ES-I3 (cell line): ENCODE data around the gene IRAK2.

Experiments
- H3K36me3 ChIP-seq: 2 replicates; pipeline ENCODE4 v1.6.1; 2013; ENCODE audit warnings: mild to moderate bottlenecking, low read length, control low read depth, moderate library complexity; ENCODE audit not compliant: insufficient read depth
- H3K4me1 ChIP-seq: 2 replicates; pipeline ENCODE4 v1.6.1; 2013; ENCODE audit warnings: mild to moderate bottlenecking, control low read depth, low read length; ENCODE audit not compliant: insufficient read depth
- H3K9ac ChIP-seq: 2 replicates; pipeline ENCODE4 v1.6.1; 2013; ENCODE audit warnings: low read depth, mild to moderate bottlenecking, low read length, moderate library complexity
- H3K9me3 ChIP-seq: 2 replicates; pipeline ENCODE4 v1.6.1; 2013; ENCODE audit warnings: mild to moderate bottlenecking, low read length, moderate library complexity; ENCODE audit not compliant: control insufficient read depth, insufficient read depth

IRAK2 gene

DNA sequence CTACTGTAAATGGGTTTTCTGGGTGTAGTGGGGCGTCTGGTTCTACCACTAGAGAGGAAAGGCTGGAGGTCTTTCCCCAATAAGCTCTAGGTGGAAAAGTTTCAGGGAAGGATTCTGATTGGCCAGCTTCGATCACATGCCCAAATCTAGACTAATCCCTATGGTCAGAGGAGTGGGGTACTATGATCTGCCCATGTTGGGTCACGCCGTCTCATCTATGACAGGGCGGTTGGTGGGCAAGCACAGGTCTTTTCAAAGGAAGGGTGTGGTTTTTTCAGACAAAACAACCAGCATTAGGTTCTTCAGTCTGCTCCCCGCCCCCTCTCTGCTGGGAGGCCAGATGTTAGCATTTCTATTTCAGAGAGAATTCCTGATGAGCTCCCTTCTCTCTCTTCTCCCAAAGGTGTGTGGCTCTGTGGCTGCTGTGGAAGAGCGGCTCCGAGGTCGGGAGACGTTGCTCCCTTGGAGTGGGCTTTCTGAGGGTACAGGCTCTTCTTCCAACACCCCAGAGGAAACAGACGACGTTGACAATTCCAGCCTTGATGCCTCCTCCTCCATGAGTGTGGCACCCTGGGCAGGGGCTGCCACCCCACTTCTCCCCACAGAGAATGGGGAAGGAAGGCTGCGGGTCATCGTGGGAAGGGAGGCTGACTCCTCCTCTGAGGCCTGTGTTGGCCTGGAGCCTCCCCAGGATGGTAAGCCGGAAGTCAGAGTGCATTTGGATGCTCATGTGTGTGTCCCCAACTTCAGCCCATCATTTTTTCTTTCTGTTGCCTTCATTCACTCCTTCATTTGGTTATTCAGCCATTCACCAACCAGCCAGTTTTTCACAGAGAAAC lies 73.8 kb downstream of the IRAK2 start:
- no peaks in the 10 kb centered on the region; the same call in 1 of the 2 replicates for H3K9me3 ChIP-seq
- H3K36me3 ChIP-seq = no peaks in the 10 kb centered on the region
- H3K9ac ChIP-seq = no peak overlapping the region
- H3K4me1 ChIP-seq = no peaks in the 10 kb centered on the region; the same call in 1 of the 2 replicates

DNA sequence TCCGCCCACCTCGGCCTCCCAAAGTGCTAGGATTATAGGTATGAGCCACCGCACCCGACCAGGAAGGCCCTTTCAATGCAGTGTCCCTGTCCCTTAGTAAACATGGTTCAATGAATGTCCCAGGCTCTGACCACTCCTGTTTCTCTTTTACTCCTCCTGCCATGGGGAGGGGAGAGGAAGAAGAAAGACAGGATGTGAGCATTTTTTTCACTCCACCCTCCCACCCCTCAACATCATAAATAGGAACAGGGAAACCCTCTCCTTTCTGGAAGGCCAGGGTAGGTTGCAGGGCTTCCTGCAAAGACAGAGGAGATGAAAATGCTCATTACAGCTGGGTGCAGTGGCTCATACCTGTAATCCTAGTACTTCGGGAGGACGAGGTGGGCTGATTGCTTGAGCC lies 76.1 kb downstream of the IRAK2 start:
- H3K9me3 ChIP-seq = peaks cover 4% of the 10 kb centered on the region
- no peak overlapping the region for H3K9ac ChIP-seq
- no peaks in the 10 kb centered on the region; the same call in 1 of the 2 replicates for H3K4me1 ChIP-seq
- H3K36me3 ChIP-seq = 0 out of 2 replicates have a peak, but pooled peaks cover 3% of the 10 kb centered on the region

DNA sequence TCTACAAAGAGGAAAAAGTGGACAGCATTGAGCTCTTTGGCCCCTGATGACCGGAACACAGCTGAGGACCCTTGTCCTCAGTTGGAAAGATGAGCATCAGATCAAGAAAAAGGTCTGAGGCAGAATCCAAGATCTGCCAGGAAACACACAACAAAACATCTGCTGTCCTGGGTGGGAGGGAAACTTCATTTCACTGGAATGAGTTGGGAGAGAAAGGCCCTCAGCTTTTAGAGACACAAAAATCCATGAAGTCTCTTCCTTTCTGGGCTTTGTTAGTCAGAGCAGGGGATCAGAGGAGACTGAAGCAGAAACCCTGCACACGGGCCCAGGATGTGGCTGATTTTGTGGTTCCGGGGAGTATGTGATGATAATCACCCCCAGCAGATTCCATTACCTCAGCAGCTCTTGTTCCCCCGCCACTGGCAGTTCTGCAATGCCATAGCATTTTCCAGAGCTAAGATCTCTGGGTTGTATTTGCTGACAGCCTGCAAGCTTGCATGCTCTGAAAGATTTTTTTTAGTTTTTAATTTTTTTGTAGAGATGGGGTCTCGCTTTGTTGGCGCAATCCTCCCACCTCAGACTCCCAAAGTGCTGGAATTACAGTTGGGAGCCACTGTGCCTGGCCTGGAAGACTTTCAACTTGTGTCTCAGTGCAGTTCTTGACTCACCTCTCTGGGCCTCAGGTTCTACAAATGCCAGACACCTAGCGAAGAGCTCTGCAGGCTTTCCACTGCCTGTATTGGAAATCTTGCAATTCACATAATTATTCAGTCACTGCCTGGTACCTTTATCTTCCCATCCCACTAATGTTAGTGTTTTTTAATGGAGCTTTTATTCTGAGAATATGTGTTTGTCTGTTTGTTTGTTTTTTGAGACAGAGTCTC lies 77.7 kb downstream of the IRAK2 start:
- Histone ChIP-seq H3K36me3 (0 out of 2 replicates have a peak, but pooled peaks cover 3% of the 10 kb centered on the region), H3K9ac (no peak overlapping the region), H3K4me1 (no peaks in the 10 kb centered on the region; the same call in 1 of the 2 replicates), H3K9me3 (peaks cover 10% of the 10 kb centered on the region)

DNA sequence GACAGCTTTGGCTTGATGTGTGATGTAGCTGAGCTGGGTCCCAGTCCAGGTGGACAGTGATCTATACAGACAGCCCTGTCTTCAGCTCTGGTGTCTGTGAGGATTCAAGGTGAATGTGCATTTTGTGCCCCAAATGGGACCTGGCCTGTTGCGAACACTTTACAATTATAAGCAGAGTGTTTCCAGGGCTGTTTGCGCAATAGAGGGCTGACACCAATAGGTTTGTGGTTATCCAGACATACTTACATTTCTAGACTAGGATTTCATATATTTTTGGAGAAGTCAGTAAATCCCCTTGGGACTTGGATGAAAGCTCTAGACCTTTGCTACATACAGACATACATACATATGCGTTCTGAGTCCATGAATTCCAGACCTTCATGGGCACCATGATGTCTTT lies 79.3 kb downstream of the IRAK2 start:
- Histone ChIP-seq H3K4me1 (no peaks in the 10 kb centered on the region; the same call in 1 of the 2 replicates), H3K36me3 (0 out of 2 replicates have a peak, but pooled peaks cover 3% of the 10 kb centered on the region), H3K9me3 (peaks cover 10% of the 10 kb centered on the region), H3K9ac (no peak overlapping the region)

DNA sequence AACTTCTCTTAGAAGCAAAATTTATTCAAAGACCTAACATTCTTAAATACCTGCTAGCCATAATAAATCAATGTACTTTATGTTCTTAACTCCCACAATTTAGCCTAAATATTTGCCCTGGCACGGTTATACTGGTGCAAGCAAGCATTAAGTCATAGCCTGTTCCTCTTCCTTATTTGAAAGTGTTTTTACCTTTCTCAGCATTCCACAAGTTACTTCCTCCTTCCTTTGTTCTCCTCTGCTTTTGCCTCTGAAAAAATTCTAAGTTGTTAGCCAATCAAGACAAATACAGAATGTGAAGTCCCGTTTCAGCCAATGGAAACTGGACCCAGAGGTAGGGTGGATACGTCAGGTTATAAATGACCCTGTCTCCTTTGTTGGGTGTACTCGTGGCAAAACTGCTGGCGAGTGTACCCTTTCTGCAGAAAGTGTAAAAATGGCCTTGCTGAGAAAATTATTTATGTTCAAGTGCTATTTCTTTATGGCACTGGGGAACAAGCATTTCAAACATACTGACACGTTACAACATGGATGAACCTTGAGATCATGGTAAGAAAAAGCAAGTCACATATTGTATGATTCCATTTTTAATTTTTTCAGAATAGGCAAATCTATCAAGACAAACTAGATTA lies 80.5 kb downstream of the IRAK2 start:
- Histone ChIP-seq H3K36me3 (0 out of 2 replicates have a peak, but pooled peaks cover 3% of the 10 kb centered on the region), H3K9me3 (peaks cover 10% of the 10 kb centered on the region), H3K9ac (no peak overlapping the region), H3K4me1 (peaks cover 5% of the 10 kb centered on the region; the same call in 1 of the 2 replicates)

DNA sequence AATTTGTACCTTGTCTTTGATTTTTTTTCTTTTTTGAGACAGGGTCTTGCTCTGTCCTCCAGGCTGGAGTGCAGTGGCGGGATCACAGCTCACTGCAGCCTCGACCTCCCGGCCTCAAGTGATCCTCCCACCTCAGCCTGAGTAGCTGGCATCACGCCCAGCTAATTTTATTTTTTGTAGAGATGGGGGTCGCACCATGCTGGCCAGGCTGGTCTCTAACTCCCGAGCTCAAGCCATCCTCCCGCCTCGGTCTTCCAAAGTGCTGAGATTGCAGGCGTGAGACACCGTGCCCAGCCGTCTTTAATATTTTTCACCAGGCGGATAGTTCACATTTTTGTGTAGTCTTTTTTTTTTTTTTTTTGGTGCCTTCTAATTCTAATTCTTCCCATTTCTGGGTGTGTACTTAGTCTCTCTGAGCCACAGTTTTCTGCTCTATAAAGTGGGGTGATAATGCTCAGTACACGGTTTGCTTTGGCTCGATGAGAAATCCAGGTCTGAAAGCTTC lies 83.0 kb downstream of the IRAK2 start:
- Histone ChIP-seq H3K36me3 (peaks cover 5% of the 10 kb centered on the region; the same call in 1 of the 2 replicates), H3K4me1 (peaks cover 8% of the 10 kb centered on the region; the same call in 1 of the 2 replicates), H3K9ac (peak overlapping the region; percentile 75; the same call in 1 of the 2 replicates), H3K9me3 (peaks cover 10% of the 10 kb centered on the region)

DNA sequence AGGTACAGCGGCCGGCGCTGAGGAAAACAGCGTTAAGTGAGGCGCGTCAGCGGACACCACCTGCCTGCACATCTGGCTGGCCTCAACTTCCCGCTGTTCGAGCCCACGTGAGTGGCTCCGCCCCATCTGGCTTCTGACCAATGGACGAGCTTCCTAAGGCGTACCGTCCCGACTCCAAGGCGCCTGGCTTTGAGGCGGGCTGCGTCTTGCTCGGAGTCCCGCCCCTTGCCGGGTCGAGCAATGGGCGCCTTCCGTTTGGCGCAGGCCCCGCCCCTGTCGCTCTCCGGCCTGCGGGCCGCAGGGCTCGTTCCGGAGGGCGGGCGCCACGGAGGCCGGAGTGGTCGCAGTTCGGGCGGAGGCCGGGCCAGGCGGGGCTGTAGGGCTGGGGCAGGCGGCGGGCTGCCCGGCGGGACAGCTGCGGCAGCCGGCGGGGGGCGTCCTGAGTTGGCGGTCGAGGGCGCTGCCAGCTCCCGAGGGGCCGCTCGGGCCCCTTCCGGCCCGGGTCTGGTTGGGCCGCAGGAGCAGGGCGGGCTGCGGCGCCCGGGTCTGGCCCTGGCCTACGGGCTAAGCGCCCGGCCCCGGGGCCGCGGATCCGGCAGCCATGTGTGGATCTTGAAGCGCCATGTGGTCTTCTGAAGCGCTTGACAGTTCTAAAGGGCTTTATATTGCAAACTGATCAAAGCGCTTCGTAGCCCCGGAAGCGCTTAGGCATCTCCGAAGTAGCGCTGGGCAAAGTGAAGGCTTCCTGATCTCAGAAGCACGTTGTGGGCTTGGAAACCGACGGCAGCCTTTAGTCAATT lies 83.7 kb downstream of the IRAK2 start, which contains the start of gene TATDN2:
TATDN2 (plus strand) TSS at position 276 of the 800 bp plus-strand sequence. CDS start 742 bp downstream, outside the sequence.
- Histone ChIP-seq H3K9me3 (peaks cover 10% of the 10 kb centered on the region), H3K4me1 (peaks cover 8% of the 10 kb centered on the region; the same call in 1 of the 2 replicates), H3K9ac (peak within 1 kb of the TSS; percentile 75), H3K36me3 (peaks cover 5% of the 10 kb centered on the region; the same call in 1 of the 2 replicates)

DNA sequence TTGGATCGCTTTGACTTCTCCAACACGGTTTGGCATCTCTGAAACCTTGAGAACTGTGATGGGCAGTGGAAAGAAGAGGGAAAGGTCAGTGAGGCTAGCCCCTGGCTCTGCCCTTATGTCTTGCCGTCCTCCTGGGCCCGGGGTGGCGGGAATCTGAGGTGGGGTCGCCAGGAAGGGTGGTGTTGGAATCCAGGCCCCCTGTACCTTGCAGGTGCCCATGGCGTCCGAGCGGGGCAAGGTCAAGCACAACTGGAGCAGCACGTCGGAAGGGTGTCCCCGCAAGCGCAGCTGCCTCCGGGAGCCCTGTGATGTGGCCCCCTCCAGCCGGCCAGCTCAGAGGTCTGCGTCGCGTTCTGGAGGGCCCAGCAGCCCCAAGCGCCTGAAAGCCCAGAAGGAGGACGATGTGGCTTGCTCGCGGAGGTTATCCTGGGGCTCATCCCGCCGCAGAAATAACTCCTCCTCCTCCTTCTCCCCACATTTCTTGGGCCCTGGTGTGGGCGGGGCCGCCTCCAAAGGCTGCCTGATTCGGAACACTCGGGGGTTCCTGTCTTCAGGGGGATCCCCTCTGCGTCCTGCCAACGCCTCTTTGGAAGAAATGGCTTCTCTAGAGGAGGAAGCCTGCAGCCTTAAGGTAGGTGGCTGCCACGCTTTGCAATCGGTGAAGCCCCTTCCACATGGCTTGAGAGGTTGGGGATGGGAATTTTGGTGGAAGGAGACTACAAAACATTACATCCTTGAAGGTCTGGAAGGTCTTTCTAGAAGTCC lies 84.4 kb downstream of the IRAK2 start:
- H3K9ac ChIP-seq = peak overlapping the region; percentile 75
- peaks cover 10% of the 10 kb centered on the region for H3K9me3 ChIP-seq
- peaks cover 8% of the 10 kb centered on the region; the same call in 1 of the 2 replicates for H3K4me1 ChIP-seq
- H3K36me3 ChIP-seq = peaks cover 7% of the 10 kb centered on the region; the same call in 1 of the 2 replicates

DNA sequence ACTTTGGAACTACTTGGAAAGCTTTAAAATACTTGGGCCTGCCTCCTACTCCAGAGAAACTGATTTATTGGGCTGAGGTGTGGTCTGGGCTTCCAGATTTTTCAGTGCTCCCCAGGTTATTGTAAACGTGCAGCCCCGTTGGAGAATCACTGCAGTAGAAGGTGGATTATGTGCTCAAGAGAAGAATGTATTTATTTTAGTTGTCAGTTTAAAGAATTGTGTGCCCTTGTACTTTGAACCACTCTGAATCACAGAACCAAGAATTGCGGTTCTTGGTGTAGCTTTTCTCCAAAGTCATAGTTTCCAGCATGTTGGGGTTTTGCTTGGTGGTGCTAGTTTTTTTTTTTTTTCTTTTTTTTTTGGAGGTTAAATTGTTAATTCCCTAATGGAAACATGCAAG lies 85.1 kb downstream of the IRAK2 start:
- peaks cover 8% of the 10 kb centered on the region; the same call in 1 of the 2 replicates for H3K4me1 ChIP-seq
- H3K36me3 ChIP-seq = peaks cover 4% of the 10 kb centered on the region; the same call in 1 of the 2 replicates
- H3K9ac ChIP-seq = peak overlapping the region; percentile 75
- peaks cover 10% of the 10 kb centered on the region for H3K9me3 ChIP-seq

DNA sequence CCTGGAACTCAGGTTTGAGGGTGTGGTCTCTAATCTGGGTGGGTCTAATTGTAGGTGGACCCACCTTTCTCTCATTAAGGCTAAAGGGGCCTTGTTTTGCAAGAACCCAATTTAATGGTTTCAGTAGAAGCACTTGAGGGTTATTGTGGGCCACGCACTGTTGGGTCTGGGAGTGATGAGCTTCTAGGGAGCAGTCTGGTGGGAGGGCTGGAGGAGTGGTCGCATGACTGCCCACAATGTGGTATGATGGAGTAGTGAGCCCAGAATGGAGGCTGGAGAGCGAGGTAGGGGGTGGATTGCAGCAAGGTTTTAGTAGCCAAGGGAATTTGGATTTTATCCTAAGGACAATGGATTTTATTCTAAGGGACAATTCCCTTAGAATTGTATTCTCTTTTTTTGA lies 86.3 kb downstream of the IRAK2 start:
- Histone ChIP-seq H3K9ac (no peak overlapping the region), H3K36me3 (peaks cover 4% of the 10 kb centered on the region; the same call in 1 of the 2 replicates), H3K9me3 (peaks cover 4% of the 10 kb centered on the region), H3K4me1 (peaks cover 8% of the 10 kb centered on the region; the same call in 1 of the 2 replicates)

DNA sequence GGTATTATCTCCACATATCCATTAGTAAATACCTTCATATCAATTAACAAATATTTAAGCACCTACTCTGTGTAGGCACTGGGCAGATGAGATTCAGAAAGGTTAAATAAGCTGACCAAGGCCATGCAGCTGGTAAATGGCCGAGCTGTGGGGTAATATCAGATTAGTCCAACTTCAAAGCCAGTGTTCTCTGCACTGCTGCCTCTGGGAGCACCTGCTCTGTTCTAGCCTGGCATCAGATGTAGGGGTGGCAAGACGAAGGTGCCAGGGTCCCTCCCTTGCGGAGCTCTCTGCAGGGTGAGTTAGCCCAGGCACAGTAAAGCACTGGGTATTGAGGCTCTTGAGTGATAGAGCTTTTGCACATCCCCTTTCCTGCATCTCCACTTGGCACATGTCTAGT lies 89.0 kb downstream of the IRAK2 start:
- Histone ChIP-seq H3K9me3 (no peaks in the 10 kb centered on the region), H3K36me3 (peaks cover 4% of the 10 kb centered on the region; the same call in 1 of the 2 replicates), H3K9ac (no peak overlapping the region), H3K4me1 (peaks cover 8% of the 10 kb centered on the region; the same call in 1 of the 2 replicates)

DNA sequence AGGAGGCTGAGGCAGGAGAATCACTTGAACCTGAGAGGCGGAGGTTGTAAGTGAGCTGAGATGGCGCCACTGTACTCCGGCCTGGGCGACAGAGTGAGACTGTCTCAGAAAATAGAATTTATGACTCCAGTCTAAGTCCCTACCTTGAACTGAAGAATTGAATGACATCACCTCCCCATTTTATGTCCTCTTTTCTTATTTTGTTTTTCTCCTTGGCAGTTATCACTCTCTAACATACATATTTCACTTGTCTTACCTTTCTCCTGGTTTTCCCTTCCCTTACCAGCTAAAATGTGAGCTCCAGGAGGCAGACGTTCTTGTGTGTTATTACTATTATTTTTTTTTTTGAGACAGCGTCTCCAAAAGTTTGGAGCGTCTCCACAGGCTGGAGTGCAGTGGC lies 91.1 kb downstream of the IRAK2 start:
- Histone ChIP-seq H3K9ac (no peak overlapping the region), H3K9me3 (no peaks in the 10 kb centered on the region), H3K4me1 (no peaks in the 10 kb centered on the region), H3K36me3 (peaks cover 8% of the 10 kb centered on the region; the same call in 1 of the 2 replicates)
